Vagina (tissue), 2 donors: ENCODE measurements around the gene GYS1.

ENCODE experiments used
- POLR2A ChIP-seq, 2 donors: fragments of 450-650 bp; IDR thresholded peaks; one replicate each; pipeline ENCODE4 v1.6.1; 2017; ENCODE audit warnings: antibody characterized with exemption in 2 of 2, mild to moderate bottlenecking in 2 of 2, moderate library complexity in 2 of 2
- TF ChIP-seq, protein P1 (sequence below), 3 experiments: fragments of 450-650 bp in 2 of 3; fragments of 200-600 bp in 1 of 3; sonication (generic) in 1 of 3; IDR thresholded peaks; one replicate each; pipeline ENCODE4 v1.5.1; 2017 to 2019; ENCODE audit warnings: antibody characterized with exemption in 3 of 3, mild to moderate bottlenecking in 2 of 3, moderate library complexity in 2 of 3

DNA sequence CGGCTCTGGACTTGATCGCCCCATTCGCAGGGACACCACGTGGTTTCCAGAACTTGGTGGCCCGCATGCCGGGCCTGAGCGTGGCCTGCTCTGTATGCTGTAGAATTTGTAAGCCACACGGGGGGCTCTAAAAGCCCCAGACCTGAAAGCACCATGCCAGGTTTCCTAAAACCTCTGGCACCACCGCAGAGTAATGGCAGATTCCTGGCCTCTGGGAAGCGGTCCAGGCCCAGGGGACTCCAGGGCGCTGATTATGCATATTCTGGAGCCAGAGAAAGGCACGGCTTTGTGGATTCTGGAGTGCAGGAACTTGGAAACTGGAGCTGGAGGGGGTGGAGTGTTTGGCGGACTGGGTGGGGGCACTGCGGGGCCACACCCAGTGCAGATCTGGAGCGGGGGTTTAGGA lies 24.3 kb downstream of the GYS1 start:
- TF ChIP-seq, protein P1, sequence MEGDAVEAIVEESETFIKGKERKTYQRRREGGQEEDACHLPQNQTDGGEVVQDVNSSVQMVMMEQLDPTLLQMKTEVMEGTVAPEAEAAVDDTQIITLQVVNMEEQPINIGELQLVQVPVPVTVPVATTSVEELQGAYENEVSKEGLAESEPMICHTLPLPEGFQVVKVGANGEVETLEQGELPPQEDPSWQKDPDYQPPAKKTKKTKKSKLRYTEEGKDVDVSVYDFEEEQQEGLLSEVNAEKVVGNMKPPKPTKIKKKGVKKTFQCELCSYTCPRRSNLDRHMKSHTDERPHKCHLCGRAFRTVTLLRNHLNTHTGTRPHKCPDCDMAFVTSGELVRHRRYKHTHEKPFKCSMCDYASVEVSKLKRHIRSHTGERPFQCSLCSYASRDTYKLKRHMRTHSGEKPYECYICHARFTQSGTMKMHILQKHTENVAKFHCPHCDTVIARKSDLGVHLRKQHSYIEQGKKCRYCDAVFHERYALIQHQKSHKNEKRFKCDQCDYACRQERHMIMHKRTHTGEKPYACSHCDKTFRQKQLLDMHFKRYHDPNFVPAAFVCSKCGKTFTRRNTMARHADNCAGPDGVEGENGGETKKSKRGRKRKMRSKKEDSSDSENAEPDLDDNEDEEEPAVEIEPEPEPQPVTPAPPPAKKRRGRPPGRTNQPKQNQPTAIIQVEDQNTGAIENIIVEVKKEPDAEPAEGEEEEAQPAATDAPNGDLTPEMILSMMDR (IDR thresholded peaks at IDR 0.05): no peak
- no peak for TF ChIP-seq POLR2A (IDR thresholded peaks at IDR 0.05)
